GM12878 (cell line): Measurements from ENCODE around the gene ALDH1L2. TPM values are rescaled to one million over a fixed set of nuclear protein-coding genes. Genes with fewer than 3 reads are reported as not detected.

ENCODE experiments used
- ATAC-seq: fragments of 200-7000 bp; cut with Tn5 transposase; 3 replicates; pipeline ENCODE4 v1.9.1; 2020; ENCODE audit warnings: mild to moderate bottlenecking, moderate library complexity
- BruUV-seq: library from RNA; stranded (reverse); fragments of 400-500 nt; replicated peaks from 2 replicates; lab custom pipeline; 2021; lab: Mats Ljungman, UMichigan
- CTCF ChIA-PET: fragments of 300-600 bp; sonication (Branson Sonifier 250); formaldehyde crosslinking; extraction: SDS; loops from one replicate; lab custom pipeline; 2021; ENCODE audit warnings: inconsistent platforms; lab: Yijun Ruan, JAX
- POLR2A ChIA-PET: fragments of 350-600 bp; formaldehyde crosslinking; extraction: SDS; loops from one replicate; lab custom pipeline; 2021; ENCODE audit warnings: inconsistent platforms; lab: Charles Lee
- RAD21 ChIA-PET: fragments of 300-600 bp; sonication (Branson Sonifier 250); formaldehyde crosslinking; loops from one replicate; lab custom pipeline; 2023; ENCODE audit warnings: antibody characterized with exemption; ENCODE audit not compliant: unreplicated experiment; lab: Charles Lee
- SMC1A ChIA-PET: fragments of 300-600 bp; sonication (Branson Sonifier 250); formaldehyde crosslinking; loops from one replicate; lab custom pipeline; 2023; ENCODE audit not compliant: unreplicated experiment, uncharacterized antibody; lab: Charles Lee
- DNase-seq: peaks from one replicate; pipeline ENCODE4 v3.0.0-alpha.2; 2011; ENCODE audit warnings: low read depth, low spot score
- FAIRE-seq: peaks from 3 replicates; lab custom pipeline; 2011; peaks lifted over from hg19 to GRCh38; lab: Jason Lieb, UNC
- H2AFZ ChIP-seq: 2 replicates; pipeline ENCODE4 v1.6.0; 2011; ENCODE audit warnings: low read depth, low read length, control low read depth; ENCODE audit not compliant: control insufficient read depth
- H3K27ac ChIP-seq: 2 replicates; pipeline ENCODE4 v1.5.1; 2011; ENCODE audit warnings: control low read depth; ENCODE audit not compliant: control insufficient read depth, insufficient read depth
- H3K27me3 ChIP-seq, 2 experiments: replicated peaks in 1 of 2; 2 replicates each; pipeline versions ENCODE4 v1.6.0 to v1.6.1; 2011; ENCODE audit warnings: low read length in 1 of 2; ENCODE audit not compliant: control insufficient read depth in 2 of 2, insufficient read depth in 2 of 2
- H3K36me3 ChIP-seq, 2 experiments: 2 replicates each; pipeline ENCODE4 v1.5.1; 2011; ENCODE audit warnings: low read length in 1 of 2; ENCODE audit not compliant: control insufficient read depth in 2 of 2, insufficient read depth in 2 of 2
- H3K4me1 ChIP-seq: 2 replicates; pipeline ENCODE4 v1.6.1; 2011; ENCODE audit warnings: mild to moderate bottlenecking, low read length, moderate library complexity, mixed read lengths; ENCODE audit not compliant: control insufficient read depth, insufficient read depth
- H3K4me2 ChIP-seq: 2 replicates; pipeline ENCODE4 v1.6.0; 2011; ENCODE audit warnings: control low read depth; ENCODE audit not compliant: control insufficient read depth, insufficient read depth
- H3K4me3 ChIP-seq: fragments of 200-600 bp; sonication (generic); 2 replicates; pipeline ENCODE4 v1.5.1; 2016
- H3K79me2 ChIP-seq: 2 replicates; pipeline ENCODE4 v1.6.0; 2011; ENCODE audit warnings: low read length; ENCODE audit not compliant: control insufficient read depth, insufficient read depth
- H3K9ac ChIP-seq: 2 replicates; pipeline ENCODE4 v1.8.0; 2011; ENCODE audit warnings: low read length, control low read depth, mixed read lengths; ENCODE audit not compliant: control insufficient read depth, insufficient read depth
- H3K9me3 ChIP-seq: replicated peaks from 3 replicates; pipeline ENCODE4 v1.5.1; 2011; ENCODE audit warnings: mild to moderate bottlenecking, low read length; ENCODE audit not compliant: control insufficient read depth, insufficient read depth
- H4K20me1 ChIP-seq: 2 replicates; pipeline ENCODE4 v1.6.0; 2011; ENCODE audit not compliant: control insufficient read depth, insufficient read depth
- BHLHE40 ChIP-seq, 2 experiments: fragments of 450-650 bp in 1 of 2; IDR thresholded peaks; 2 replicates each; pipeline ENCODE4 v1.6.1; 2011 to 2017; ENCODE audit warnings: low read depth in 2 of 2, borderline replicate concordance in 1 of 2, improper control_type of control experiment in 1 of 2, low read length in 1 of 2, mild to moderate bottlenecking in 1 of 2
- CEBPZ ChIP-seq: fragments of 150-350 bp; IDR thresholded peaks from 2 replicates; pipeline ENCODE4 v1.6.1; 2016; ENCODE audit warnings: low read depth, low read length
- FOXM1 ChIP-seq: IDR thresholded peaks from 2 replicates; pipeline ENCODE4 v1.6.1; 2012; ENCODE audit warnings: low read depth, mild to moderate bottlenecking, inconsistent platforms, low read length, moderate library complexity
- IRF4 ChIP-seq: IDR thresholded peaks from 2 replicates; pipeline ENCODE4 v1.6.1; 2011; ENCODE audit warnings: low read depth, low read length
- LARP7 ChIP-seq: fragments of 450-650 bp; IDR thresholded peaks from 2 replicates; pipeline ENCODE4 v1.6.1; 2017; ENCODE audit warnings: mild to moderate bottlenecking
- MTA3 ChIP-seq: IDR thresholded peaks from 2 replicates; pipeline ENCODE4 v1.6.1; 2012; ENCODE audit warnings: low read length, inconsistent platforms, borderline replicate concordance
- NR2C1 ChIP-seq: fragments of 450-650 bp; IDR thresholded peaks from 2 replicates; pipeline ENCODE4 v1.6.1; 2017; ENCODE audit warnings: antibody characterized with exemption, mild to moderate bottlenecking, moderate library complexity
- NR2C2 ChIP-seq: IDR thresholded peaks from 2 replicates; pipeline ENCODE4 v1.6.1; 2011; ENCODE audit warnings: borderline replicate concordance, low read depth; ENCODE audit not compliant: control insufficient read depth, insufficient read length
- PKNOX1 ChIP-seq: fragments of 450-650 bp; IDR thresholded peaks from 2 replicates; pipeline ENCODE4 v1.6.1; 2016; ENCODE audit warnings: mild to moderate bottlenecking
- SPI1 ChIP-seq: IDR thresholded peaks from 2 replicates; pipeline ENCODE4 v1.6.1; 2011; ENCODE audit warnings: low read depth, mild to moderate bottlenecking, low read length, moderate library complexity, borderline replicate concordance; ENCODE audit not compliant: insufficient read depth
- YY1 ChIP-seq: IDR thresholded peaks from 2 replicates; pipeline ENCODE4 v1.6.1; 2011; ENCODE audit warnings: low read depth, mild to moderate bottlenecking, low read length
- ZNF24 ChIP-seq: fragments of 450-650 bp; IDR thresholded peaks from 2 replicates; pipeline ENCODE4 v1.6.1; 2017; ENCODE audit warnings: antibody characterized with exemption, mild to moderate bottlenecking
- ZSCAN29 ChIP-seq: fragments of 450-650 bp; IDR thresholded peaks from 2 replicates; pipeline ENCODE4 v1.6.1; 2017; ENCODE audit warnings: mild to moderate bottlenecking, moderate library complexity
- WGBS: methylation state at CpG from one replicate; pipeline ENCODE4 v1.1.6; 2016; ENCODE audit warnings: low lambda C conversion rate; ENCODE audit not compliant: insufficient replicate concordance, insufficient coverage; ENCODE audit errors: missing lambda C conversion rate; 5-methylcytosine and 5-hydroxymethylcytosine counted together
- in situ Hi-C: fragments of 300-500 bp; cut with MboI; formaldehyde crosslinking; loops from 9 replicates; pipeline ENCODE4 v1.14.3; 2018; ENCODE audit warnings: mixed read lengths
- intact Hi-C: fragments of 100-400 bp; cut with micrococcal nuclease; formaldehyde crosslinking; loops from one replicate; pipeline ENCODE4 v1.14.2; 2022; ENCODE audit not compliant: unreplicated experiment
- polyA plus RNA-seq, 11 experiments: library from polyadenylated mRNA; depleted of rRNA in 4 of 11; unstranded in 6 of 11; stranded (reverse) in 5 of 11; fragments of >200 nt; fragmentation: Nextera tagmentation in 4 of 11; fragmentation: Illumina TruSeq in 1 of 11; extraction: Ambion mirVana in 4 of 11; extraction: Trizol in 1 of 11; gene quantifications; 1 replicate in 1 of 11; 2 replicates in 10 of 11; pipeline versions ENCODE4 v1.2.1 to v1.2.3, GENCODE V29; 2011 to 2016; ENCODE audit warnings: inconsistent platforms in 2 of 11, missing spikeins in 2 of 11, low read depth in 1 of 11
- total RNA-seq, 4 experiments: library from RNA; depleted of rRNA in 3 of 4; stranded (reverse); fragments of >200 nt in 3 of 4; fragmentation: Illumina TruSeq in 1 of 4; extraction: Trizol in 1 of 4; gene quantifications; 2 replicates each; pipeline versions ENCODE4 v1.2.1 to v1.2.3, GENCODE V29; 2013 to 2021
- TF ChIP-seq, protein P1 (sequence below): fragments of 450-650 bp; IDR thresholded peaks from 2 replicates; pipeline ENCODE4 v1.6.1; 2017; ENCODE audit warnings: mild to moderate bottlenecking
- TF ChIP-seq, protein P2 (sequence below): IDR thresholded peaks from 2 replicates; pipeline ENCODE4 v1.6.1; 2012; ENCODE audit warnings: low read depth, low read length, improper control_type of control experiment

The ALDH1L2 gene
- total and polyA plus RNA-seq, 10 of the 15 experiments (the other 5 are each of a cell fraction or from before 2014, with no cell fraction given) = 0.15 to 13.7 (median 8.5) TPM

DNA sequence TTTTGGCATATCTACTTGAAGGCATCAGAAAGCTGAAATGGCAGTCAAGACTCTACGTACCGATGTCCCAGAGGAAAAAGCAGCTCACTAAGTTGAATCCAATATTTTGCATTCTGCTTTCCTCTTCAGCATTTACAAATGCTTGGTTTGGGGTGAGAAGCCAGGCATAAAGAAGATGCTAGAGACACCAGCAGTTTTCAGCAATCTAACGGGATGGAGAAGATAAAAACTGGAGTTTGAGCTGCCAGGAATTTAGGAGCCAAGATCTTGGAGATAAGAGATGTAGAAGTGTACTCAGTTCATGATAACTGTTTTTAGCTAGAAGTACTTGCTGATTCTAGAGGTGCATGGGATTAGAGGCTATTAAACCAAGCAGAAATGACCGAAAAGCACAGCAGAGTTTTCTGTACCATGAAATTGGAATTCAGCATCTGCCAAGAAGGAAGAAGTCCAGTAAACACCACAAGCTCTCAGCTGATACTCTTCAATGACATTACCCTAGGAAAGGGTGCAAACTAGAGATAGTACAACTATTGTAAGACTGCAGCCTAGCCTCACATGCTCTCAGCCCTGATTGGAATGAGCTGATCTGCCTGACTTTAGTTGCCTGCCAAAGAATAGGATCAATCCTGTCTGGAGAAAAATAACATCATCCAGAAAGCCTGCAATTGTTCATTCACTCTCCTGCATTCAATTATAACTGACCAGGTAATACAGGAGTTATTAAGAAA is 7.4 kb upstream of the ALDH1L2 start (continued):
- no peak for TF ChIP-seq CEBPZ
- TF ChIP-seq, all 136 proteins: peak for 0

DNA sequence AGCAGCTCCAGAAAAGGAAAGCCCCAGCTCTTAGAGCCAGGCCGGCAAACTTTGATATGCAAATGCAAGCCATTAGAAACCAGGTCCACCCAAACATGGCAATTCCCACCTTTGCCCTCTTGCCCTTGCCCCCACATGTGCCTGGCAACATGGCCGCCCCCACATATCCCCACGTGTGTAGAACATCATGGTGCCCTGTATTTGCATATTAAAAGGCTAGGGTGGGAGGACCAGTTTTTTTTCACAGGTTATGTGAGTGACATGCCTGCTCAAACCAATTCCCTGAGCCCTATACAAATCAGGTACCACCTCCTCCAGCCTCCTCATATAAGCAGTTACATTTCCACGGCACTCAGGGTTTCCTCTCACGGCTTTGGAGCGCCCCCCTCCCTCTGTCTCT is 6.1 kb upstream of the ALDH1L2 start:
- Histone ChIP-seq H2AFZ (no peak overlapping the region), H3K4me3 (no peak overlapping the region), H3K9me3 (no peaks in the 10 kb centered on the region; the same call in 2 of the 3 replicates), H3K4me1 (no peaks in the 10 kb centered on the region), H3K4me2 (no peak overlapping the region), H4K20me1 (no peaks in the 10 kb centered on the region), H3K27me3 (no peaks in the 10 kb centered on the region), H3K27ac (no peak overlapping the region), H3K79me2 (no peaks in the 10 kb centered on the region), H3K9ac (no peak overlapping the region), H3K36me3 (no peaks in the 10 kb centered on the region)
- ChIA-PET RAD21 (no interaction called here), SMC1A (interaction anchor here (1.0 kb wide), 1 partner anchor 12 kb away, joined by 3 read pairs; no protein-coding TSS in a partner anchor), POLR2A (no interaction called here), CTCF (interaction anchor here (0.6 kb wide), 1 partner anchor 1219 kb away, joined by 3 read pairs; no protein-coding TSS in a partner anchor)
- DNase-seq (no peak), FAIRE-seq (no peak), ATAC-seq (no peak; the same call in 2 of the 3 replicates)
- intact Hi-C loops = no loop called here
- in situ Hi-C loops = no loop called here
- 48% methylated on average over 6 of the region's 6 CpGs for WGBS
- BruUV-seq = no TSS peak
- TF ChIP-seq, protein P1, sequence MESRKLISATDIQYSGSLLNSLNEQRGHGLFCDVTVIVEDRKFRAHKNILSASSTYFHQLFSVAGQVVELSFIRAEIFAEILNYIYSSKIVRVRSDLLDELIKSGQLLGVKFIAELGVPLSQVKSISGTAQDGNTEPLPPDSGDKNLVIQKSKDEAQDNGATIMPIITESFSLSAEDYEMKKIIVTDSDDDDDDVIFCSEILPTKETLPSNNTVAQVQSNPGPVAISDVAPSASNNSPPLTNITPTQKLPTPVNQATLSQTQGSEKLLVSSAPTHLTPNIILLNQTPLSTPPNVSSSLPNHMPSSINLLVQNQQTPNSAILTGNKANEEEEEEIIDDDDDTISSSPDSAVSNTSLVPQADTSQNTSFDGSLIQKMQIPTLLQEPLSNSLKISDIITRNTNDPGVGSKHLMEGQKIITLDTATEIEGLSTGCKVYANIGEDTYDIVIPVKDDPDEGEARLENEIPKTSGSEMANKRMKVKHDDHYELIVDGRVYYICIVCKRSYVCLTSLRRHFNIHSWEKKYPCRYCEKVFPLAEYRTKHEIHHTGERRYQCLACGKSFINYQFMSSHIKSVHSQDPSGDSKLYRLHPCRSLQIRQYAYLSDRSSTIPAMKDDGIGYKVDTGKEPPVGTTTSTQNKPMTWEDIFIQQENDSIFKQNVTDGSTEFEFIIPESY = no peak
- TF ChIP-seq, protein P2, sequence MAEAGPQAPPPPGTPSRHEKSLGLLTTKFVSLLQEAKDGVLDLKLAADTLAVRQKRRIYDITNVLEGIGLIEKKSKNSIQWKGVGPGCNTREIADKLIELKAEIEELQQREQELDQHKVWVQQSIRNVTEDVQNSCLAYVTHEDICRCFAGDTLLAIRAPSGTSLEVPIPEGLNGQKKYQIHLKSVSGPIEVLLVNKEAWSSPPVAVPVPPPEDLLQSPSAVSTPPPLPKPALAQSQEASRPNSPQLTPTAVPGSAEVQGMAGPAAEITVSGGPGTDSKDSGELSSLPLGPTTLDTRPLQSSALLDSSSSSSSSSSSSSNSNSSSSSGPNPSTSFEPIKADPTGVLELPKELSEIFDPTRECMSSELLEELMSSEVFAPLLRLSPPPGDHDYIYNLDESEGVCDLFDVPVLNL = no peak
- TF ChIP-seq BHLHE40 (IDR thresholded peaks at IDR 0.05; ENCODE audit: borderline replicate concordance in 1 of 2, low read depth in 2 of 2, low read length in 1 of 2) = peak in 1 of 2 experiments; percentile 17; a peak in 1 of 4 replicates
- no peak for TF ChIP-seq LARP7
- TF ChIP-seq PKNOX1 = peak; percentile 85
- TF ChIP-seq NR2C1 = peak; percentile 64
- TF ChIP-seq SPI1 = no peak
- 0 out of 2 replicates have a peak, but pooled peaks have one; percentile 37 for TF ChIP-seq YY1
- TF ChIP-seq MTA3 = no peak
- TF ChIP-seq ZNF24 = no peak
- TF ChIP-seq IRF4 = no peak
- no peak for TF ChIP-seq FOXM1
- TF ChIP-seq NR2C2 = no peak
- no peak for TF ChIP-seq ZSCAN29
